Smooth muscle cell (in vitro differentiated cells): Measurements from ENCODE around the gene CAMKK1. TPM values are rescaled to one million over a fixed set of nuclear protein-coding genes. Genes with fewer than 3 reads are reported as not detected.
"Not testable (repeated sequence)": the region's sequence is repeated elsewhere in the genome, so short reads cannot be mapped to it uniquely, and the experiment has no call there.

ENCODE experiments used
- DNase-seq: peaks from one replicate; lab custom pipeline; 2025; ENCODE audit not compliant: unreplicated experiment; lab: John Stamatoyannopoulos, UW
- H2AFZ ChIP-seq: fragments of 200-600 bp; sonication (generic); 2 replicates; pipeline ENCODE4 v1.6.0; 2016; ENCODE audit warnings: antibody characterized with exemption, low read depth, mild to moderate bottlenecking
- H3F3A ChIP-seq: fragments of 200-600 bp; sonication (generic); 2 replicates; pipeline ENCODE4 v1.6.0; 2017; ENCODE audit warnings: antibody characterized with exemption, low read depth
- H3K27ac ChIP-seq: fragments of 200-600 bp; sonication (generic); 2 replicates; pipeline ENCODE4 v1.5.1; 2016; ENCODE audit warnings: low read depth, mild to moderate bottlenecking
- H3K27me3 ChIP-seq: fragments of 200-600 bp; sonication (generic); 2 replicates; pipeline ENCODE4 v1.6.1; 2016; ENCODE audit warnings: low read depth, mild to moderate bottlenecking
- H3K36me3 ChIP-seq: fragments of 200-600 bp; sonication (generic); 2 replicates; pipeline ENCODE4 v1.5.1; 2016; ENCODE audit warnings: low read depth
- H3K4me1 ChIP-seq: fragments of 200-600 bp; sonication (generic); 2 replicates; pipeline ENCODE4 v1.5.1; 2016; ENCODE audit warnings: low read depth
- H3K4me2 ChIP-seq: fragments of 200-600 bp; sonication (generic); 2 replicates; pipeline ENCODE4 v1.6.0; 2016; ENCODE audit warnings: mild to moderate bottlenecking
- H3K4me3 ChIP-seq: fragments of 200-600 bp; sonication (generic); 2 replicates; pipeline ENCODE4 v1.5.1; 2016; ENCODE audit warnings: mild to moderate bottlenecking
- H3K79me2 ChIP-seq: fragments of 200-600 bp; sonication (generic); 2 replicates; pipeline ENCODE4 v1.6.0; 2016; ENCODE audit warnings: low read depth, mild to moderate bottlenecking
- H3K9ac ChIP-seq: fragments of 200-600 bp; sonication (generic); 2 replicates; pipeline ENCODE4 v1.6.0; 2016; ENCODE audit warnings: low read depth
- H3K9me3 ChIP-seq: fragments of 200-600 bp; sonication (generic); replicated peaks from 2 replicates; pipeline ENCODE4 v1.5.1; 2016; ENCODE audit warnings: low read depth
- H4K20me1 ChIP-seq: fragments of 200-600 bp; sonication (generic); 2 replicates; pipeline ENCODE4 v1.6.0; 2016; ENCODE audit warnings: low read depth
- CTCF ChIP-seq: fragments of 200-600 bp; sonication (generic); IDR thresholded peaks from 2 replicates; pipeline ENCODE4 v1.5.1; 2017; ENCODE audit warnings: borderline replicate concordance, mild to moderate bottlenecking, antibody characterized with exemption; ENCODE audit not compliant: insufficient read depth, poor library complexity, severe bottlenecking
- WGBS: methylation state at CpG from one replicate; pipeline ENCODE4 v1.1.7; 2016; ENCODE audit warnings: low lambda C conversion rate; 5-methylcytosine and 5-hydroxymethylcytosine counted together
- polyA plus RNA-seq: library from polyadenylated mRNA; unstranded; fragments of >200 nt; fragmentation: Nextera tagmentation; extraction: Ambion mirVana; gene quantifications from 2 replicates; pipeline ENCODE4 v1.2.1, GENCODE V29; 2016
- total RNA-seq: library from RNA; depleted of rRNA; stranded (reverse); fragments of >200 nt; gene quantifications from 2 replicates; pipeline ENCODE4 v1.2.3, GENCODE V29; 2014

The CAMKK1 gene
- total and polyA plus RNA-seq, 2 experiments from 2014 or later = 8.1 to 8.8 TPM

GRCh38 chr17:3845291-3845620 is 47.6 kb downstream of the CAMKK1 start:
- peaks cover 47% of the 10 kb centered on the region for H4K20me1 ChIP-seq
- peak overlapping the region; percentile 95 for H3K9ac ChIP-seq
- WGBS = under 1% methylated on average over 8 of the region's 8 CpGs
- no peaks in the 10 kb centered on the region for H3K27me3 ChIP-seq
- no peak overlapping the region for H2AFZ ChIP-seq
- H3K27ac ChIP-seq = peak overlapping the region; percentile 71
- peak overlapping the region; percentile 94 for H3K4me2 ChIP-seq
- H3K9me3 ChIP-seq = no peaks in the 10 kb centered on the region
- H3K4me3 ChIP-seq = peak overlapping the region; percentile 73
- no peak for DNase-seq
- TF ChIP-seq CTCF = no peak
- peaks cover 5% of the 10 kb centered on the region for H3K36me3 ChIP-seq
- peaks cover 7% of the 10 kb centered on the region for H3K4me1 ChIP-seq
- peaks cover 52% of the 10 kb centered on the region for H3K79me2 ChIP-seq
- no peaks in the 10 kb centered on the region for H3F3A ChIP-seq

GRCh38 chr17:3844556-3844955 is 48.3 kb downstream of the CAMKK1 start:
- Histone ChIP-seq H4K20me1 (peaks cover 51% of the 10 kb centered on the region), H3K4me3 (peak overlapping the region; percentile 73), H3K79me2 (peaks cover 57% of the 10 kb centered on the region), H3K4me2 (peak overlapping the region; percentile 94)
- not testable (repeated sequence) for H3K27ac ChIP-seq, H3K9me3 ChIP-seq, DNase-seq, H3F3A ChIP-seq, H3K36me3 ChIP-seq, H2AFZ ChIP-seq, H3K9ac ChIP-seq, H3K27me3 ChIP-seq, H3K4me1 ChIP-seq
- 95% methylated on average over 19 of the region's 19 CpGs for WGBS

- peak; percentile 44 for TF ChIP-seq CTCF
- H3K27me3 ChIP-seq = no peaks in the 10 kb centered on the region
- H3K27ac ChIP-seq = no peak overlapping the region
- no peaks in the 10 kb centered on the region for H3F3A ChIP-seq
- peaks cover 7% of the 10 kb centered on the region for H3K4me1 ChIP-seq
- DNase-seq = no peak
- no peak overlapping the region for H3K4me3 ChIP-seq
- H2AFZ ChIP-seq = no peak overlapping the region
- no peaks in the 10 kb centered on the region for H3K9me3 ChIP-seq
- H3K9ac ChIP-seq = no peak overlapping the region
- H3K4me2 ChIP-seq = no peak overlapping the region
- H3K79me2 ChIP-seq = peaks cover 63% of the 10 kb centered on the region
- peaks cover 5% of the 10 kb centered on the region for H3K36me3 ChIP-seq
- 36% methylated on average over 3 of the region's 3 CpGs for WGBS
- peaks cover 54% of the 10 kb centered on the region for H4K20me1 ChIP-seq
Measured at GRCh38 chr17:3843935-3844516, 48.8 kb downstream of the CAMKK1 start.

GRCh38 chr17:3838206-3838605 is 54.6 kb downstream of the CAMKK1 start:
- H3F3A ChIP-seq = no peaks in the 10 kb centered on the region
- no peak overlapping the region for H3K27ac ChIP-seq
- no peak for DNase-seq
- no peaks in the 10 kb centered on the region for H3K4me1 ChIP-seq
- 95% methylated on average over 12 of the region's 12 CpGs for WGBS
- H3K4me2 ChIP-seq = no peak overlapping the region
- no peak for TF ChIP-seq CTCF
- H2AFZ ChIP-seq = no peak overlapping the region
- H3K4me3 ChIP-seq = no peak overlapping the region
- H3K36me3 ChIP-seq = peaks cover 7% of the 10 kb centered on the region
- peaks cover 77% of the 10 kb centered on the region for H3K79me2 ChIP-seq
- peaks cover 86% of the 10 kb centered on the region for H4K20me1 ChIP-seq
- H3K27me3 ChIP-seq = no peaks in the 10 kb centered on the region
- no peaks in the 10 kb centered on the region for H3K9me3 ChIP-seq
- H3K9ac ChIP-seq = no peak overlapping the region
